Thoracic aorta (tissue), 2 donors: Measurements from ENCODE around the gene CELSR2. TPM values are rescaled to one million over a fixed set of nuclear protein-coding genes. Genes with fewer than 3 reads are reported as not detected.
"Not testable (repeated sequence)": the region's sequence is repeated elsewhere in the genome, so short reads cannot be mapped to it uniquely, and the experiment has no call there.

Experiments
- ATAC-seq: fragments of 150-250 bp; one replicate; pipeline ENCODE4 v1.8.0; 2017; ENCODE audit warnings: low read depth; ENCODE audit not compliant: insufficient number of reproducible peaks, low FRiP score
- DNase-seq: peaks from one replicate; pipeline ENCODE4 v3.0.0-alpha.2; 2020; ENCODE audit warnings: low spot score
- H3K27ac ChIP-seq, 2 donors: fragments of 200-600 bp; sonication (generic); 1 replicate in 1 of 2; 2 replicates in 1 of 2; pipeline ENCODE4 v1.5.1; 2016; ENCODE audit warnings: mild to moderate bottlenecking in 2 of 2, moderate library complexity in 2 of 2
- H3K27me3 ChIP-seq: fragments of 200-600 bp; sonication (generic); replicated peaks from 2 replicates; pipeline ENCODE4 v1.6.0; 2016; ENCODE audit warnings: mild to moderate bottlenecking; ENCODE audit not compliant: insufficient read depth
- H3K36me3 ChIP-seq: fragments of 200-600 bp; sonication (generic); one replicate; pipeline ENCODE4 v1.5.1; 2016
- H3K4me1 ChIP-seq, 2 donors: fragments of 200-600 bp; sonication (generic); 1 replicate in 1 of 2; 2 replicates in 1 of 2; pipeline versions ENCODE4 v1.5.1 to v1.6.0; 2016; ENCODE audit warnings: low read depth in 2 of 2, mild to moderate bottlenecking in 1 of 2; ENCODE audit not compliant: control insufficient read depth in 1 of 2
- H3K4me3 ChIP-seq: fragments of 200-600 bp; sonication (generic); 2 replicates; pipeline ENCODE4 v1.5.1; 2016; ENCODE audit warnings: mild to moderate bottlenecking
- H3K9me3 ChIP-seq: fragments of 200-600 bp; sonication (generic); 2 replicates; pipeline ENCODE4 v1.5.1; 2016
- total RNA-seq, 2 donors: library from RNA; depleted of rRNA; stranded (reverse); fragments of >200 nt; gene quantifications; one replicate each; pipeline versions ENCODE4 v1.1.0 to v1.2.3, GENCODE V29; 2016
- TF ChIP-seq, protein P1 (sequence below): fragments of 200-600 bp; sonication (generic); IDR thresholded peaks from one replicate; pipeline ENCODE4 v1.5.1; 2019; ENCODE audit warnings: antibody characterized with exemption

CELSR2 gene
- total RNA-seq, 2 donors from 2014 or later: 4.0 to 10.0 TPM

DNA sequence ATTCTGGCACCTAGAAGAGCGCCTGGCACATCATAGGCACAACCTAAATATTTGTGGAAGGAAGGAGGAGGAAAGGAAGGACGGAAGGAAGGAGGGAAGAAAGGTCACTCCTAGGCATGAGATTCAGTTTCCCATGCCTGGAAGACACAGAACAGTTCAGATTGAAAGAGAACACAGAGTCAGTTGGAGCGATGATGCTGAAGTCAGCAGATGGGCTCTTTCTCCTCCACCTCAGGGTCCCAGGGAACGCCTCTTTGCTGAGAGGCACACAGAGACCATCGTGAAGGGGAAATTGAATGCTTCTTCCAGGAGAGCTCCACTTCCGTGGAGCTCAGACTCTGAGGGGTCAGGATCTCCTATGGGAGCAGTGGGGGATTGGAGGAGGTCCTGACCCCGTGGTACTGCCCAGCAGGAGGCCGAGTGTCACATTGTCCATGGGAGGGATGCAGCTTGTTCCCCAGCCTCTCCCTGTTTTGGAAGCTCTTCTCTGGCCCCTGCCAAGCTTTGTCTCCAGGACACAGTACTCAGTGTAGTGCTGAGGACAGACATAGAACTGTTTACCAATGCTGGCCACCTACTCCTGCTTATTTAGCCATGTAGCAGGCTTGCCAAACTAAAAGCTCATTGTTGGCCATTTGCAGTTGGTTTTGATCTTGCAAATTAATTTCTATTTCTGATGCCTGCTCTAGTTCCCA is 55.0 kb downstream of the CELSR2 start:
- TF ChIP-seq, protein P1, sequence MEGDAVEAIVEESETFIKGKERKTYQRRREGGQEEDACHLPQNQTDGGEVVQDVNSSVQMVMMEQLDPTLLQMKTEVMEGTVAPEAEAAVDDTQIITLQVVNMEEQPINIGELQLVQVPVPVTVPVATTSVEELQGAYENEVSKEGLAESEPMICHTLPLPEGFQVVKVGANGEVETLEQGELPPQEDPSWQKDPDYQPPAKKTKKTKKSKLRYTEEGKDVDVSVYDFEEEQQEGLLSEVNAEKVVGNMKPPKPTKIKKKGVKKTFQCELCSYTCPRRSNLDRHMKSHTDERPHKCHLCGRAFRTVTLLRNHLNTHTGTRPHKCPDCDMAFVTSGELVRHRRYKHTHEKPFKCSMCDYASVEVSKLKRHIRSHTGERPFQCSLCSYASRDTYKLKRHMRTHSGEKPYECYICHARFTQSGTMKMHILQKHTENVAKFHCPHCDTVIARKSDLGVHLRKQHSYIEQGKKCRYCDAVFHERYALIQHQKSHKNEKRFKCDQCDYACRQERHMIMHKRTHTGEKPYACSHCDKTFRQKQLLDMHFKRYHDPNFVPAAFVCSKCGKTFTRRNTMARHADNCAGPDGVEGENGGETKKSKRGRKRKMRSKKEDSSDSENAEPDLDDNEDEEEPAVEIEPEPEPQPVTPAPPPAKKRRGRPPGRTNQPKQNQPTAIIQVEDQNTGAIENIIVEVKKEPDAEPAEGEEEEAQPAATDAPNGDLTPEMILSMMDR: no peak
- no peak for ATAC-seq
- H3K9me3 ChIP-seq: no peaks in the 10 kb centered on the region
- no peak overlapping the region for H3K4me3 ChIP-seq
- no peaks in the 10 kb centered on the region for H3K36me3 ChIP-seq
- H3K27ac ChIP-seq: no peak overlapping the region
- H3K4me1 ChIP-seq: peaks cover 0 to 22% of the 10 kb centered on the region in 2 donors
- no peak for DNase-seq
- no peaks in the 10 kb centered on the region for H3K27me3 ChIP-seq

- H3K4me3 ChIP-seq, H3K27me3 ChIP-seq, H3K9me3 ChIP-seq, DNase-seq, ATAC-seq, H3K36me3 ChIP-seq, H3K27ac ChIP-seq: not testable (repeated sequence)
- H3K4me1 ChIP-seq: peaks cover 0 to 19% of the 10 kb centered on the region in 2 donors
These were observed 56.7 kb downstream of the CELSR2 start for GRCh38 chr1:109305991-109306390.

GRCh38 chr1:109306832-109307273 is 57.5 kb downstream of the CELSR2 start, which contains the start of gene MYBPHL:
Gene MYBPHL (minus strand): TSS chr1:109307011. CDS start chr1:109306991, 20 bp downstream.
- Histone ChIP-seq H3K27ac (no peak within 1 kb of the TSS), H3K4me3 (no peak within 1 kb of the TSS), H3K36me3 (peaks cover 14% of the 10 kb centered on the region), H3K27me3 (no peaks in the 10 kb centered on the region), H3K9me3 (no peaks in the 10 kb centered on the region), H3K4me1 (peaks cover 0 to 19% of the 10 kb centered on the region in 2 donors)
- TF ChIP-seq, protein P1: no peak
- no peak for ATAC-seq
- no peak for DNase-seq

DNA sequence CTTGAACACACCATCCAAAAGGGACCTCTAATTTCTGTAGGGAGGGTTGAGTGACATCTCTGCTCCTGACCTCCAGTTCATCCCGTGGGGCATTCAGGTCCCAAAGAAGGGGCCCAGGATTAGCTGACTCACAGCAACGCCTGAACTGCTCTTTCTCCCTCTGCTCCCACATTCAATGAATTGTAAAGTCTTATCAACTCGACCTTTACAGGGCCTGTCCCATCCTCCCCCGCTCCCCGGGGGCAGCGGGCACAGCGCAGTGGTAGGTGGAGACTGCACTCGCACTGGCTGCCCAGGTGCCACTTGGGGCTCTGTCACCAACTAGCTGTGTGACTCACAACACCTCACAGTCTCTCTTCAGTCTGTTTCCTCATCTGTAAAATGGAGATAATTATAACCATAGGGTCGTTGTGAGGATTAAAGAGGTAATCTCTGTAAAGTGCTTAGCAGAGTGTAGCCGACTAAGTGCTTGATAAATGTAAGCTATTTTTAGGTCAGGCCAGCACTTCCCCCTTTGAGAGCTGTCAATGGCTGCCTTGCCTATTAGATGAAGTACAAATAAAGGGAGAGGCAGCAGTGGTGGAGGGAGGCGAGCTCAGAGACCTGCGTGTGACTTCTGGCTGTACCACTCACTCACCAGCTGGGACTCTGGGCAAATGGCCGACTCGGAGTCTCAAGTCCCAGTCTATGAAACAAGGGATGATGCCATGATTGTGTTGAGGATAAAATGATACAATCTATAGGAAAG is 58.1 kb downstream of the CELSR2 start:
- no peak for DNase-seq
- TF ChIP-seq, protein P1: no peak
- no peak overlapping the region for H3K27ac ChIP-seq
- peaks cover 17% of the 10 kb centered on the region for H3K36me3 ChIP-seq
- no peaks in the 10 kb centered on the region for H3K27me3 ChIP-seq
- H3K4me3 ChIP-seq: no peak overlapping the region
- peaks cover 0 to 19% of the 10 kb centered on the region in 2 donors for H3K4me1 ChIP-seq
- ATAC-seq: no peak
- H3K9me3 ChIP-seq: no peaks in the 10 kb centered on the region

- DNase-seq (no peak), ATAC-seq (no peak)
- Histone ChIP-seq H3K4me3 (no peak overlapping the region), H3K9me3 (no peaks in the 10 kb centered on the region), H3K4me1 (peaks cover 0 to 19% of the 10 kb centered on the region in 2 donors), H3K36me3 (peaks cover 31% of the 10 kb centered on the region), H3K27ac (no peak overlapping the region), H3K27me3 (no peaks in the 10 kb centered on the region)
- TF ChIP-seq, protein P1: no peak
These were observed 60.0 kb downstream of the CELSR2 start for GRCh38 chr1:109309347-109309746.
